ENCODE results near the gene SMIM36.
"Not testable (repeated sequence)": the region's sequence is repeated elsewhere in the genome, so short reads cannot be mapped to it uniquely, and the experiment has no call there.

Gene SMIM36

GRCh38 chr17:55453839-55454557, 57.3 kb downstream of the SMIM36 start:
- DNase-seq = no peak

- no peak for DNase-seq
These were observed 59.0 kb downstream of the SMIM36 start for GRCh38 chr17:55452139-55452790.

- DNase-seq = no peak
These were observed 59.5 kb downstream of the SMIM36 start for GRCh38 chr17:55451758-55452138.

- no peak for DNase-seq
These were observed 60.0 kb downstream of the SMIM36 start for GRCh38 chr17:55451203-55451641.

GRCh38 chr17:55450232-55450825, 60.9 kb downstream of the SMIM36 start:
- no peak for DNase-seq

- DNase-seq = no peak
These were observed 62.6 kb downstream of the SMIM36 start for GRCh38 chr17:55448681-55449080.

GRCh38 chr17:55446581-55447205, 64.6 kb downstream of the SMIM36 start:
- DNase-seq = no peak

GRCh38 chr17:55446004-55446403, 65.2 kb downstream of the SMIM36 start:
- DNase-seq = not testable (repeated sequence)

GRCh38 chr17:55444471-55445441, 66.5 kb downstream of the SMIM36 start:
- DNase-seq = no peak

GRCh38 chr17:55443904-55444303, 67.3 kb downstream of the SMIM36 start:
- no peak for DNase-seq

- DNase-seq = no peak
These were observed 68.1 kb downstream of the SMIM36 start for GRCh38 chr17:55442953-55443683.

- no peak for DNase-seq
These were observed 68.8 kb downstream of the SMIM36 start for GRCh38 chr17:55442462-55442861.

GRCh38 chr17:55441544-55441943, 69.7 kb downstream of the SMIM36 start:
- DNase-seq = no peak

- no peak for DNase-seq
These were observed 70.9 kb downstream of the SMIM36 start for GRCh38 chr17:55440391-55440790.

- DNase-seq = no peak
These were observed 74.1 kb downstream of the SMIM36 start for GRCh38 chr17:55437159-55437605.

- DNase-seq = no peak
These were observed 74.8 kb downstream of the SMIM36 start for GRCh38 chr17:55436224-55437158.

GRCh38 chr17:55435408-55435807, 75.8 kb downstream of the SMIM36 start:
- no peak for DNase-seq

GRCh38 chr17:55434721-55435120, 76.5 kb downstream of the SMIM36 start:
- no peak for DNase-seq

GRCh38 chr17:55433629-55434422, 77.4 kb downstream of the SMIM36 start:
- DNase-seq = no peak
